CD4-positive, CD25-positive, alpha-beta regulatory T cell (primary cell): Measurements from ENCODE around the gene CAMK1D. TPM values are rescaled to one million over a fixed set of nuclear protein-coding genes. Genes with fewer than 3 reads are reported as not detected.
"Not testable (repeated sequence)": the region's sequence is repeated elsewhere in the genome, so short reads cannot be mapped to it uniquely, and the experiment has no call there.

Experiments used
- ATAC-seq, 2 donors: fragments of 150-1000 bp; cut with Tn5 transposase; one replicate each; pipeline ENCODE4 v1.10.0; 2021; ENCODE audit warnings: low read depth in 2 of 2, moderate number of reproducible peaks in 2 of 2, moderate library complexity in 1 of 2
- DNase-seq, 3 donors: peaks; one replicate each; pipeline versions ENCODE4 v3.0.0 to v3.0.0-alpha.2; 2012 to 2022; ENCODE audit warnings: mixed read lengths in 1 of 3
- H3K27ac ChIP-seq: one replicate; pipeline ENCODE4 v1.7.0; 2013; ENCODE audit warnings: mild to moderate bottlenecking, low read length; ENCODE audit not compliant: insufficient read depth, poor library complexity, severe bottlenecking
- H3K27me3 ChIP-seq: one replicate; pipeline ENCODE4 v1.7.0; 2013; ENCODE audit warnings: low read length; ENCODE audit not compliant: control insufficient read depth, insufficient read depth
- H3K36me3 ChIP-seq: one replicate; pipeline ENCODE4 v1.7.0; 2013; ENCODE audit warnings: mild to moderate bottlenecking, low read length, moderate library complexity; ENCODE audit not compliant: control insufficient read depth, insufficient read depth
- H3K4me1 ChIP-seq: 2 replicates; pipeline ENCODE4 v1.7.0; 2013; ENCODE audit warnings: mild to moderate bottlenecking, low read length; ENCODE audit not compliant: insufficient read depth, control insufficient read depth, poor library complexity, severe bottlenecking
- H3K4me3 ChIP-seq: one replicate; pipeline ENCODE4 v1.7.0; 2013; ENCODE audit warnings: low read depth, mild to moderate bottlenecking, low read length, moderate library complexity
- H3K9me3 ChIP-seq, 2 experiments: 1 replicate in 1 of 2; 2 replicates in 1 of 2; pipeline ENCODE4 v1.7.0; 2013; ENCODE audit warnings: low read length in 2 of 2, mild to moderate bottlenecking in 1 of 2, moderate library complexity in 1 of 2; ENCODE audit not compliant: control insufficient read depth in 2 of 2
- H3K27ac Mint-ChIP-seq, 3 donors: one replicate each; pipeline ENCODE4 v1.8.0; 2020 to 2022; ENCODE audit warnings: mild to moderate bottlenecking in 3 of 3, mixed read lengths in 3 of 3, moderate library complexity in 2 of 3
- H3K27me3 Mint-ChIP-seq: one replicate; pipeline ENCODE4 v1.8.0; 2022; ENCODE audit warnings: mild to moderate bottlenecking, mixed read lengths
- H3K36me3 Mint-ChIP-seq: one replicate; pipeline ENCODE4 v1.8.0; 2020; ENCODE audit warnings: mixed read lengths
- H3K4me1 Mint-ChIP-seq, 4 donors: one replicate each; pipeline ENCODE4 v1.8.0; 2020 to 2022; ENCODE audit warnings: mixed read lengths in 4 of 4, mild to moderate bottlenecking in 1 of 4
- H3K4me3 Mint-ChIP-seq, 4 donors: one replicate each; pipeline ENCODE4 v1.8.0; 2020 to 2022; ENCODE audit warnings: mild to moderate bottlenecking in 4 of 4, mixed read lengths in 4 of 4, moderate library complexity in 3 of 4
- H3K9me3 Mint-ChIP-seq, 7 donors: one replicate each; pipeline ENCODE4 v1.8.0; 2020 to 2022; ENCODE audit warnings: mixed read lengths in 7 of 7, mild to moderate bottlenecking in 3 of 7, moderate library complexity in 2 of 7
- polyA plus RNA-seq, 4 donors: library from polyadenylated mRNA; unstranded; fragments of 300-500 nt; fragmentation: Illumina TruSeq; gene quantifications; one replicate each; pipeline ENCODE4 v1.2.3, GENCODE V29; 2021
- total RNA-seq: library from RNA; stranded (reverse); gene quantifications from one replicate; pipeline ENCODE4 v1.2.3, GENCODE V29; 2022

Gene CAMK1D
- total and polyA plus RNA-seq, 5 donors from 2014 or later: 4.4 to 25.3 (median 5.2) TPM

DNA sequence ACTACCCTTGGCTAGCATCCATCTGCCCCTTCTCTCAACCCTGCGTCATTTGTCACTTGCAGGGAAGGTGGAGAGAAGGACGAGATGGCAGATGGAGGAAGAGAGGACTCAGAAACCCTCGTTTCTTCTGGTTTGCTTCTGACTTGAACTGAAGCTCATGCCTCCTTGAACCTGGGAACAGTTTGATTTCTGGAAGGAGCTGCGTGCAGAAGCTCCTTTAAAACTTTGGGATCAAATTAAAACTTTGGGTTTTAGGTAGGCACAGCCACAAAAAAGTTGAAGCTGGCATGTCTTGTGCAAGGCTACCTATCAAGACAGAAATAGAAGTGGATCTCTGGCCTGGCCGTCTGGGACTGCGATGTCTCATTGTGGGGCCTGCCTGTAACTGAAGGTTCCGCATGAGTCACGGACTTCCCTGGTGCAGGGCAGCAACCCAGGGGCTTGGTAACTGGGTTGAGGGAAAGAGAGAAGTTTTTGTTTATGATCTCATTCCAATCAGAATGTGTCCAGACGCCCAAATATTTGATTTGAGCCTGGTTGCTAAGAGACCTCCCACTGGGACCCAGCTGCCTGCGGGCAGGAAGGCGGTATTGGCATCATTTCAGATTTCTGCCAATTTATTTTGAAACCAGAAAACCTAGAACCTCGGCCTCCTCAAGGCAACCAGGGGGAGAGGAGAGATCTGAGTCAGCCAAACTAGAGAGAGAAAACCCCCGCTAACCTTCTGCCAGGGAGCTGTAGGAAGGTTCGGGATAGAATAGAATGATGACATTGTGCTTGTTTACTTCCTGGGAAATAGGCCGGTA lies 15.8 kb upstream of the CAMK1D start:
- no peak overlapping the region for H3K27ac Mint-ChIP-seq
- peaks cover 4% of the 10 kb centered on the region for H3K27me3 Mint-ChIP-seq
- H3K4me1 ChIP-seq: no peaks in the 10 kb centered on the region
- no peak overlapping the region for H3K27ac ChIP-seq
- no peak overlapping the region for H3K4me3 ChIP-seq
- DNase-seq (no peak), ATAC-seq (peak; percentile 58 to 62)
- no peak overlapping the region for H3K4me3 Mint-ChIP-seq
- H3K36me3 Mint-ChIP-seq: no peaks in the 10 kb centered on the region
- H3K9me3 ChIP-seq: no peaks in the 10 kb centered on the region
- no peaks in the 10 kb centered on the region for H3K36me3 ChIP-seq
- no peaks in the 10 kb centered on the region for H3K9me3 Mint-ChIP-seq
- H3K4me1 Mint-ChIP-seq: peaks cover 0 to 8% (median 4%) of the 10 kb centered on the region in 4 donors
- H3K27me3 ChIP-seq: no peaks in the 10 kb centered on the region

DNA sequence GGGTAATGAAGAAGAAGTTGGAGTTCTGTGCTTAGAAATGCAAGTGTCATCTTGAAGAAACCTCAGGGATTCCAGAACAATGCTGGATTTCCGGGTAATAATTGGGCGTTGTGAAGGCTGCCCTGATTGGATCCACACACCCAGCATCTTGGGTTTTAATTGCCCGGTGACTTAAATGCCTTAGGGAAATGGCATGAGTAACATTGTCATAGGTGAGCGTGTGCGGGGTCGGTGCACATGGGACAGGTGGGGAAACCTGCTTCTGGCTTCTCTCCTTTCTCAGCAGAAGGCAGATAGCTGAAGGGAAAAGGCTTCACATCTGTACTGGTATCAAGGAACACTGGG lies 15.2 kb upstream of the CAMK1D start:
- H3K4me3 Mint-ChIP-seq: no peak overlapping the region
- Histone ChIP-seq H3K4me3 (no peak overlapping the region), H3K36me3 (no peaks in the 10 kb centered on the region), H3K27me3 (no peaks in the 10 kb centered on the region), H3K4me1 (no peaks in the 10 kb centered on the region), H3K27ac (no peak overlapping the region), H3K9me3 (no peaks in the 10 kb centered on the region)
- H3K36me3 Mint-ChIP-seq: no peaks in the 10 kb centered on the region
- DNase-seq: no peak
- peaks cover 4% of the 10 kb centered on the region for H3K27me3 Mint-ChIP-seq
- no peak for ATAC-seq
- no peaks in the 10 kb centered on the region for H3K9me3 Mint-ChIP-seq
- peak overlapping the region in 1 of 3 donors; percentile 31 for H3K27ac Mint-ChIP-seq
- H3K4me1 Mint-ChIP-seq: peaks cover 0 to 8% (median 4%) of the 10 kb centered on the region in 4 donors

DNA sequence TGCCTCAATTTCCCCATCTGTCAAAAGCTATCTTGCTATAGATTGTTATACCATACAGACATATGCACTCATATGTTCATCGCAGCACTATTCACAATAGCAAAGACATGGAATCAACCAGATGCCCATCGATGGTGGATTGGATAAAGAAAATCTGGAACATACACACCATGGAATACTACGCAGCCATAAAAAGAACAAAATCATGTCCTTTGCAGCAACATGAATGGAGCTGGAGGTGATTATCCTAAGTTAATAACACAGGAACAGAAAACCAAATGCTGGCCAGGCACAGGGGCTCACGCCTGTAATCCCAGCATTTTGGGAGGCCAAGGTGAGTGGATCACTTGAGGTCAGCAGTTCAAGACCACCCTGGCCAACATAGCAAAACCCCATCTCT lies 14.2 kb upstream of the CAMK1D start:
- H3K27ac Mint-ChIP-seq, H3K27me3 Mint-ChIP-seq, H3K27me3 ChIP-seq, H3K27ac ChIP-seq, ATAC-seq, H3K36me3 ChIP-seq, DNase-seq, H3K4me3 Mint-ChIP-seq, H3K36me3 Mint-ChIP-seq, H3K9me3 ChIP-seq, H3K4me1 Mint-ChIP-seq, H3K4me3 ChIP-seq, H3K4me1 ChIP-seq, H3K9me3 Mint-ChIP-seq: not testable (repeated sequence)

DNA sequence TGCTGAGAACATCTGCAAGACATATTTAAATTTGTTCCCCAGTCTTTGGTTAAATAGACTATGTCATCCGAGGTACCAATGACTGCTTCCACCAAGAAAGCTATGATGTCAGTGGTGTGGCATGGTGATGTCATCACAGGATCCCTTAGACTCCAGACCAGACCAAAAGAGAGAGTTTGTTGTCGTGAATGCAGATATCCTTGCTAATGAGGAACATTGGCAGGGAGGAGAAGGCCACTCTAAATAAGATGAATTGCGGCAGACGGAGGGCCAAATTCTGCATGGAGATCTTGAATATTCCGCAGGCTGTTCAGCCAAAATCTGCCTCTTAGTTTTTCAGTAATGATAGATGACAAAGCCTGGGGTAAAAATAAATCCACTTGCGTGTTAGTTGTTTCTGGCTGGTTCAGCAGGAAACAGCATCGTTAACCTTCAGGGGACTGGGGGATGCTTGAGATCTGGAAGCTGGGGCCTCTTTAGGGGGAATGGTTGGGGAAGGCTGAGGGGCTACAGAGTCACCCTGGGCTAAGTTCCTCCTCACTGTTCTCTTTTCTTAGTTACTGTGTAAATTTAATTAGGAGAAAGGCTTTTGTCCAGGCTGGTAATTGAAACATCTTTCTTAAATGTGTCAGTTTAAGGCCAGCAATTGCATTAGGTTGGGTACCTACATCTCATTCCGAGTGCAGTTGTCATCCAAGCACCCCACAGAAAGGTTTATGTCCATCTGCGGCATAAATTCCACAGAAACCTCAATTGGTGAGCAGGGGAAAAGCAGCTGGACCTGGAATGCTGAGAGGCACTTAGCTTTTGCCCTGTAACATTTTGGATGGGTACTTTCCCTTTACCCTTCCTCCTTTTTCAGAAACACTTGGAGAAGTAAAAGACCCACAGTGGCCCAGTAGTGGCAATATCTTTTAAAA lies 11.6 kb upstream of the CAMK1D start:
- Histone ChIP-seq H3K27me3 (no peaks in the 10 kb centered on the region), H3K36me3 (no peaks in the 10 kb centered on the region), H3K4me3 (no peak overlapping the region), H3K27ac (no peak overlapping the region), H3K4me1 (no peaks in the 10 kb centered on the region), H3K9me3 (no peaks in the 10 kb centered on the region)
- ATAC-seq (no peak), DNase-seq (no peak)
- Mint-ChIP-seq H3K4me3 (no peak overlapping the region), H3K36me3 (no peaks in the 10 kb centered on the region), H3K27me3 (peaks cover 8% of the 10 kb centered on the region), H3K9me3 (no peaks in the 10 kb centered on the region), H3K27ac (no peak overlapping the region), H3K4me1 (peaks cover 0 to 8% (median 4%) of the 10 kb centered on the region in 4 donors)

DNA sequence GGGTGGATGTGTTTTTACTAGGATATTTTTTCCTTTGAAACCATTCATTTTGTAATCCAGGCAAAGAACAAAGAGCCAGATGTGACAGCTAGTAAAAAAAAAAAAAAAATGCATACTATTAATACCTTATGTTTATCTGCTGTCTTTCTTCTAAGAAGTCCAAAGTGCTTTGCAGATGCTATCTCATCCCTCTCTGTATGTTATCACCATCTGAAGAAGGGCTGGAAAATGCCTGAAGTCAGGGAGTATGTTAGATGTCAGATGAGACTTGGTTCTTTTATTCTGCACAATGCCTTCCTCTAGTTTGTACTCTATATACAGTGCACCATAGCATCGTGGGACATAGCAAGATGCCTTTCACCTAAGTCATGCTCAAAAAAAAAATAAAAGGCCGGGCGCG lies 10.4 kb upstream of the CAMK1D start:
- no peak overlapping the region for H3K4me3 ChIP-seq
- Mint-ChIP-seq H3K36me3 (no peaks in the 10 kb centered on the region), H3K27ac (no peak overlapping the region), H3K4me1 (peaks cover 0 to 1% (median 0%) of the 10 kb centered on the region in 4 donors), H3K9me3 (peaks cover 0 to 4% (median 0%) of the 10 kb centered on the region in 7 donors), H3K27me3 (peaks cover 8% of the 10 kb centered on the region), H3K4me3 (no peak overlapping the region)
- no peak for DNase-seq
- no peak for ATAC-seq
- no peaks in the 10 kb centered on the region for H3K36me3 ChIP-seq
- no peaks in the 10 kb centered on the region for H3K4me1 ChIP-seq
- H3K9me3 ChIP-seq: no peaks in the 10 kb centered on the region
- H3K27me3 ChIP-seq: no peaks in the 10 kb centered on the region
- no peak overlapping the region for H3K27ac ChIP-seq

- Mint-ChIP-seq H3K36me3 (no peaks in the 10 kb centered on the region), H3K4me1 (peaks cover 0 to 4% (median 0%) of the 10 kb centered on the region in 4 donors), H3K9me3 (peaks cover 0 to 4% (median 0%) of the 10 kb centered on the region in 7 donors), H3K4me3 (no peak overlapping the region), H3K27me3 (peaks cover 11% of the 10 kb centered on the region), H3K27ac (peak overlapping the region in 1 of 3 donors; percentile 58)
- no peaks in the 10 kb centered on the region for H3K27me3 ChIP-seq
- DNase-seq (no peak), ATAC-seq (no peak)
- no peaks in the 10 kb centered on the region for H3K36me3 ChIP-seq
- H3K9me3 ChIP-seq: no peaks in the 10 kb centered on the region
- H3K4me3 ChIP-seq: no peak overlapping the region
- H3K27ac ChIP-seq: no peak overlapping the region
- H3K4me1 ChIP-seq: no peaks in the 10 kb centered on the region
Observed at GRCh38 chr10:12340371-12340770, 9.0 kb upstream of the CAMK1D start.

- Histone ChIP-seq H3K27me3 (no peaks in the 10 kb centered on the region), H3K27ac (no peak overlapping the region), H3K36me3 (no peaks in the 10 kb centered on the region), H3K9me3 (no peaks in the 10 kb centered on the region), H3K4me1 (no peaks in the 10 kb centered on the region), H3K4me3 (no peak overlapping the region)
- H3K9me3 Mint-ChIP-seq: peaks cover 0 to 4% (median 0%) of the 10 kb centered on the region in 7 donors
- H3K27ac Mint-ChIP-seq: peak overlapping the region in 2 of 3 donors; percentile 7 to 20
- no peak overlapping the region for H3K4me3 Mint-ChIP-seq
- DNase-seq: no peak
- H3K4me1 Mint-ChIP-seq: peaks cover 0 to 4% (median 0%) of the 10 kb centered on the region in 4 donors
- H3K36me3 Mint-ChIP-seq: no peaks in the 10 kb centered on the region
- ATAC-seq: no peak
- H3K27me3 Mint-ChIP-seq: peaks cover 10% of the 10 kb centered on the region
Observed at GRCh38 chr10:12340937-12341336, 8.4 kb upstream of the CAMK1D start.
